GM21723 (cell line): ENCODE data around the gene MYH11.
"Not testable (repeated sequence)": the region's sequence is repeated elsewhere in the genome, so short reads cannot be mapped to it uniquely, and the experiment has no call there.

Experiments
- ATAC-seq: cut with Tn5 transposase; IDR thresholded peaks from one replicate; pipeline ENCODE4 v1.9.1; 2021; ENCODE audit warnings: mild to moderate bottlenecking, moderate library complexity; ENCODE audit not compliant: unreplicated experiment

The MYH11 gene

DNA sequence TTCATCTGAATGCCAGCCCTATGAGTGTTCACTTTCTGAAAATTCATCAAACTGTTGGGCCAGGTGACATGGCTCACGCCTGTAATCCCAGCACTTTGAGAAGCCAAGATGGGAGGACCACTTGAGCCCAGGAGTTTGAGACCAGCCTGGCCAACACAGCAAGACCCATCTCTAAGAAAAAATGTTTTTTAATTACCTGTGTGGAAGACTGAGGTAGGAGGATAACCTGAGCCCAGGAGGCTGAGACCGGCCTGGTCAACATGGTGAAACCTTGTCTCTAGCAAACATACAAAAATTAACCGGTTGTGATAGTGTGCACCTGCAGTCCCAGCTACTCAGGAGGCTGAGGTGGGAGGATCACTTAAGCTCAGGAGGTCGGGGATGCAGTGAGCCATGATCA is 10.3 kb downstream of the MYH11 start:
- ATAC-seq, result no peak

DNA sequence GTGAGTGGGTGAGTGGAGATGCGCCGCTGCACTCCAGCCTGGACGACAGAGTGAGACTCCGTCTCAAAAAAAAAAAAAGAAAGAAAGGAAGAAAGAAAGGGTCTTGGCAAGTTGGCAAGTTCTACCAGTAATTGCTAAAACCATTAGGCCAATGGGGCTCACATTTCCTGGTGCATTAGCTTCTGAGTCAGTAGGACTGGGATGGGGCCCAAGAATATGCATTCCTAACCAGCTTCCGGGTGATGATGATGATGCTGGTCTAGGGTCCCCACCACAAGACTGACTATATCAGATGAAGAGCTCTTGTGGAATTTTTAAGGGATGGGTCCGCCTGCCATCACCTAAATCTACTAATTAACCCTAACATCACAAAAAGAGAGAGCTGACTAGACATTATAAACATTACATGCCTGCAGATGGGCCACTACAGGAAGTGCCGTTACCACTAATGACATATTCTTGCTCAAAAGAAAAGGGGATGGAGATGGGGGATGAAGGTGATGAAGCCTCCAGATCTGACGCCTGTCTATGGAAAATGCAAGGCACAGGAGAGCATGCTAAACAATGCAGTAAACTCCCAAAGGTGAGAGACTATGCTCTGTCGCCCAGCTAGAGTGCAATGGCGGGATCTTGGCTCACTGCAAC is 13.1 kb downstream of the MYH11 start:
- ATAC-seq, result no peak

DNA sequence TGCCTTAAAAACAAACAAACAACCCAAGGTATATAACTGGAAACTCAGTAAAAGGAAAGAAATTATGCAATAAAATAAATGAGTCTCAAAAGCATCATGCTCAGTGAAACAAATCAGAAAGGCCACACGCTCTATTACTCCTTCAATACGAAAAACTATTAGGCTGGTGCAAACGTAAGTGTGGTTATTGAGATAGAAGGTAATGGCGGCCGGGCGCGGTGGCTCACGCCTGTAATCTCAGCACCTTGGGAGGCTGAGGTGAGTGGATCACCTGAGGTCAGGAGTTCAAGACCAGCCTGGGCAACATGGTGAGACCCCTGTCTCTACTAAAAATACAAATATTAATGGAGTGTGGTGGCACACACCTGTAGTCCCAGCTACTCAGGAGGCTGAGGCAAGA is 17.6 kb downstream of the MYH11 start:
- ATAC-seq, result not testable (repeated sequence)

DNA sequence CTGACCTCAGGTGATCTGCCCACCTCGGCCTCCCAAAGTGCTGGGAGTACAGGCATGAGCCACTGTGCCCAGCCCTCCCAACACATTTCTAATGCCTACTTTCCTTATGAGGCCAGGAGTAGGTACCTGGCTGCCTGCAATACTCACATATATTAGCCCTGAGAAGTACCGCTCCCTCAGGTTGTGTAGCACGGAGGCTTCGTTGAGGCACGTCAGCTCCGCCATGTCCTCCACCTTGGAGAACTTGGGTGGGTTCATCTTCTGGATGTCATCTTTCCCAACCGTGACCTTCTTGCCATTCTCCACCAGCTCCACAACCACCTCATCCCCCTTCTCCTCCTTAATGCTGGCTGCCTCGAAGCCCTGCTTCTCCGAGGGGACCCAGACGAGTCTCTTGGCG is 19.1 kb downstream of the MYH11 start:
- no peak for ATAC-seq

DNA sequence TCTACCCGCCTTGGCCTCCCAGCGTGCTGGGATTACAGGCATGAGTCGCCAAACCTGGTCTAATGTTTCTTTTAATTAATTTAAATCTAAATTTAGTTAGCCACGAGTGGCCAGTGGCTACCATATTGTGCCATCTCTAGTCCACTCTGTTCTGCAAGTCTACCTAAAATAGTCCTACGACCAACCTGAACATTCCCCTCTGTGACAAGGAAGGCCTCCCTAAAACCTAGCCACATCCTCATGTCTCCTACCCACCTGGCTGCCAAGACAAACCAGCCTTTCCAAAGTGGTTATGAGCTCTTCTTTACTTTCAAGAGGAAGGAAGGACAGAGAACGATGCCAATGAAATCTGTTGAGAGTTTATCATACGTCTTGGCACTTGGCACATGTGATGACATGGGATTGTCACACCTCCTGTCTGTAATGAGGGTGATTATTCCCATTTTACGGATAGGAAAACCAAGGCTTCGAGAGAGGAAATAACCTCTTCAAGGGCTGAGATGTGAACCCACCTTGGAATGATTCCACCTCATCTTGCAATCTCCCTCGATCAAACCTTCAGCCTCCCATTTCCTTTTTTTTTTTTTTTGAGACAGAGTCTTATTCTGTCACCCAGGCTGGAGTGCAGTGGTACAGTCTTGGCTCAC is 19.7 kb downstream of the MYH11 start:
- ATAC-seq, result no peak

DNA sequence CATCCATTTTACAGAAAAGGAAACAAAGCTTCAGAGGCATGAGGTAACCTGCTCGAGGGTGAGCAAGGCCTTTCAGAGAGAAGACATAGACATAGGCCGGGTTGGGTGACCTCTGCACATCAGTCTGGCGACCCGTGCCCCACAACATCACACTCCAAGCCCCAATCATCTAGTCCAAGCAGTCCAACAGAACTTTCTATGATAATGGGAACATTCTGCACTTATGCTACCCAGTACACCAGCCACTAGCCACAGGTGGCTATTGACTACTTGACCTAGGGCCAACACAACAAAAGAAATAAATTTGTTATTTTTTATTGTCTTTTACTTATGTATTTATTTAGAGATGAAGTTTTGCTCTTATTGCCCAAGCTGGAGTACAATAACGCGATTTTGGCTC is 20.8 kb downstream of the MYH11 start:
- ATAC-seq, result no peak

DNA sequence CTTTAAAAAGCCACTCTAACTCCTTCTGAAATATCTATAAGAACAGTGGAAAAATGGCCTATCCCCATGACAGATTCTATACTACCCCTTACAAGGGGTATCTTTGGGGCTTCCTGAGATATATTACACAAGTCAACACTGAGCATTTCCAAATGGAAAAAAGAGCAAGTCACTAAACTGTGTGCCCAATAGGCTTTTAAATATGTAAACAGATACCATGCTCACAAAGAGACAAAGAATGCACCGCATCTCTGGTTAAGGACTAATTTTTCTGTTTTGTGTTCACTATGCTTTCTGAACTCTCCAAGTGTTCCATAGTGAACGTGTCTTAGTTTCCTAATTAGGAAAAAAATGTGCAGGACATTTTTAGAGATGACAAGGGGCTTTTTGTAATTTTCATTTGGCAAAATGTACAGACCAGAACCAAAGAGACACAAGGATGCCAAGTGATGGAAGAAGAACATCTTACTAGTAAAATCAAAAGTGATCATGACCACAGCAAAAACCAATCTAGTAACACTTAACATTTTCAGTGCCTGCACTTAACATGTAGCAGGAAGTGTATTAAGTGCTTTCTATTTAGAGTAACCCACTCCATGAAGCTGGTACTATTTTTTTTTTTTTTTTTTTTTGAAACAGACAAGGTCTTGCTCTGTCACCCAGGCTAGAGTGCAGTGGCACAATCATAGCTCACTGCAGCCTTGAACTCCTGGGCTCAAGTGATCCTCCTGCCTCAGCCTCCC is 21.5 kb downstream of the MYH11 start:
- no peak for ATAC-seq

DNA sequence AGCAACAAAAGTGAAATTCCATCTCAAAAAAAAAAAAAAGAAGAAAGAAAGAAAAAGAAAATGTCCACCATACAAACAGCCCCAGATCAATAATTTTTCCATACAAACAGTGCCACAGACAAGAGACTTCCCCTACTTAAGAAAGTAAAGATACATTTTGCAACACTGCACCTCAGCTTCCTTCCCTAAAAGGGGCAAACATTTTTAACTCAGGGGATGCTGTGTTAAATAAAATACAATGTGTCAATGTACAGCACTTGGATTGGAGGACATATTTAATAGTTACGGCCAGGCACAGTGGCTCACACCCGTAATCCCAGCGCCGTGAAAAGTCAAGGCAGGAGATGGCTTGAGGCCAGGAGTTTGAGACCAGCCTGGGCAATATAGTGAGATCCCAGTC is 22.3 kb downstream of the MYH11 start:
- ATAC-seq, result no peak

DNA sequence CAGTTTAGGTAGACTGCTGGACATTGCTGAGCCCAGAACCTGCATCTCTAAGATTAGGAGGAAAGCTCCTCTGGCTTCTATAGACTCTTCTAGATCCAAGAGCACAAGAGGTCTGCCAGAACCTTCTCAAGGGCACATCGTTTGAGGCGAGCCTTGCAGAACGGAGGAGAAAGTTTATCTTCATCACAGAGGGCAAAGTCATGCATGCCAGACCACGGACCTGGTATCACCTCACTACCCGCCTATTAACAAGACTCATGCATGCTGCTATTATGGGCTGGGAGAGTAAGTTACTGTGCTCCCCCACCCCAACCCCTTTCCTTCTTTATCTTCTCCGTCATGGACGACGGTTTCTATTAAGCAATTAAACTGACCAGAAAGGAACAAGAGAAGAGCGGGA is 23.3 kb downstream of the MYH11 start:
- no peak for ATAC-seq

DNA sequence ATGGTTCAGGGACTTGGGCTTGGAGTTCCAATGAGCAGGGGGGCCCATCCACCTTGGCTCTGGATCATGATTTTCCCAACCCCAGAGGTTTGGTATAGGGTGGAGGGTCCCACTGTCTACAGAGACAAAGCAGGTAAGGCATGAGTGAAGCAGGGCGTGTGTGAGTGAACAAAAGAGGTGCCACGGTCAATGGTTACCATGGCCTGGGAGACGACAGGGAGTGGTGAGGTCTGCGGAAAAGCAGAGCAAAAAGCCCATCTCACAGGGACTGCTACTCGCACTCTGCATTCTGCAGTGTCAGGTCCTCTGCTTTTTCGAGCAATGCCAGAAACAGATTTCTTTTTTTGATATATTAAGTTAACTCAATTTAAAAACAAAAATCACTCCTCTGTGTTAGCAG is 24.6 kb downstream of the MYH11 start:
- no peak for ATAC-seq

DNA sequence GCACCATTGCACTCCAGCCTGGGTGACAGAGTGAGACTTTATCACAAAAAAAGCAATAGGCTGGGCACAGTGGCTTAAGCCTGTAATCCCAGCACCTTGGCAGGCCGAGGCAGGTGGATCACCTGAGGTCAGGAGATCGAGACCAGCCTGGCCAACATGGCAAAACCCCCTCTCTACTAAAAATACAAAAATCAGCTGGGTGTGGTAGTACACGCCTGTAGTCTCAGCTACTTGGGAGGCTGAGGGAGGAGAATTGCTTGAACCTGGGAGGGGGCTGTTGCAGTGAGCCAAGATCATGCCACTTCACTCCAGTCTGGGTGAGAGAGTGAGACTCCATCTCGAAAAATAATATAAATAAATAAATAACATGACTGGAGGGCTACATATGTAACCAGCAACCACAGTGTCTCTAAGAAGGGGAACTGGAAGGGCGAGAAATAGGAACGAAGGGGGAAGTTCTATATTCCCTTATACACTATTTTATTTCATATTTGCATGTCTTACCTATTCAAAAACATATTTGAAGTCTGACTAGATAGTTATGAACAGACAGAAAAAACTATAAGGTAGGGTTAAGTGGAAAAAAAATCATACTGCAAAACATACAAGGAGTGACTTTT is 25.9 kb downstream of the MYH11 start:
- ATAC-seq, result no peak

DNA sequence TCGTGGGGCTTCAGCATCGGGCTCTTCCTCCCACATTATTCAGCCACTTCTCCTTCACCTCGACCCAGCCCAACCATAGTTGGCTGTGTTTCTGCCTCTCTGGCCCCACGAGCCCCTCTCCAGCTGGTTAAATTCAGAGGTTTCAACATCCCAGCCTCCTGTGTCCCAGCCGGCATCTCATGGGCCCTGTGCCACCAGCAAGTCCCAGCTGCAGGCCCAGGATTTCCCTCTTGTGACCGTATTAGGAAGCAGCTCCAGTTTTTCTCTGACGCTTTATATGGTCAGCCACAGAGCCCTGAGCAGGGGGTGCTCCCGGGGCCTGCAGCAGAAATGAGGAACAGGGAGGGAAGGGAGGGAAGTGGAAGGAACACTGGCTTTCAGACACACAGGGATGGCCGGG is 27.4 kb downstream of the MYH11 start:
- no peak for ATAC-seq

DNA sequence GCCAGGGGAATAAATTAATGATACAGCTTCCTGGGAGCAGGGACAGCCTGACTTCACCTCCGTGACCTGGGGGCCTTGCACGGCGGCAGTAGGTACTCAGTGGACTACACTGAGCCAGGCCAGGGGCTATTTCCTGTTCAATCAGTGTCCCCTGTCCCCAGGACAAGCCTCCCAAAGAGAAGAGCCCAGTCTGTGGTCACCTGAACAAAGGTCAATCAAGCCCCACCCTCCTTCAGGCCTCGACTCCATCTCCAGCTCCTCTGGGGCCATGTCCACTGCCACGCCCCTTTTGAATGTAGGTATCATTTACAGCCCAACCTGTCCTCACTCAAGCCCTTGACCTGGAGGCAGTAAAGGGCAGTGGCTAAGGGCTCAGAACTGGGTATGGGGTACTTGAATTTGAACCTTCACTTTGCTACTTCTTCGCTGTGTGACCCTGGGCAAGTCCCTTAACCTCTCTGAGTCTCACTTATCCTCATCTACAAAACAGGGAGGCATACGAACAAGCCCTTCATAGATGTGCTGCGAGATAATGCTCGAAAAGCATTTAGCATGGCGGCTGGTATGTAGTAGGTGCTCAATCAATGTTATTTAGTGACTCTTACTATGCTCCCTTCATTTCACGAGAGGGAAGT is 29.0 kb downstream of the MYH11 start:
- no peak for ATAC-seq

DNA sequence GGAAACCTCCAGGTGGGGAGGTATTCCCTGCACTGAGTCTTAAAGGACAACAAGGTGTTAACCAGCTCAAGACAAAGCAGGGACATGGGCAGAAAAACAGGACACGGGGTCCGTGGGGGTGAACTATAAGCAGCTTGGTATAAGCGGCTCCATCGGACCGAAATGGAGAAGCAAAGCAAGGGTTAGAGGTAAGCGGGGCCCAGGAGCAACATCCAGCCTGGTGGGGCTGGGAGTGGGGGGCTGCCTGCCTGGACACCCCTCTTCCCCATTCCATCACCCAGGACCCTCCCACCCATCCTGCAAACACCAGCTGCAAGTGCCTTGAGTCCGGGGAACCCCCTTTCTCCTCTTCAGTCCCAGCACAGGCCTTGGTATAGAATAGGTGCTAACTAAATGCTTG is 29.5 kb downstream of the MYH11 start:
- no peak for ATAC-seq

DNA sequence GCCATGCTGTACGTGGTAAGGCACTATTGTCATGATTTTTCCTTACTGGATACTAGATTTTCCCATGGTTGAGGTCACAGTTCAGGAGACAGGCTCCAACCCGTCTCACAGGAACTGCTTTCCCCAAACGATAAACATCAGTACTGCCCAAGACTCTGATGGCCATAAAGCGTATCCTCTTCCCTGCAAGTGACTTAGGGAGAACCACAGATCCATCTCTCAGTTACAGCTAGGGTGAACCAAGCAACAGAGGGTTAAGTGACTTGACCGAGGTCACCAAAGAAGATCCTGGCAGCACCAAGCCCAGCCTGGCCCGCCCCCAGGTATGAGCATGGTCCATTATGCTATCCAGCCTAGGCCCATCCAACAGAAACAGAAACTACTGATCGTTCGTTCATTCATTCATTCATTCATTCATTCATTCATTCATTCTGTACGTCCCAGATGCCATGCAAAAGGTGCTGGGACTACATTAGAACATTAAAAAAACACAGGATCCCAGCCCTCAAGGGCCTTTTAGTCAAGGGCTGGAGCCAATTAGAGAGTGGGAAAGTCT is 31.0 kb downstream of the MYH11 start:
- no peak for ATAC-seq

DNA sequence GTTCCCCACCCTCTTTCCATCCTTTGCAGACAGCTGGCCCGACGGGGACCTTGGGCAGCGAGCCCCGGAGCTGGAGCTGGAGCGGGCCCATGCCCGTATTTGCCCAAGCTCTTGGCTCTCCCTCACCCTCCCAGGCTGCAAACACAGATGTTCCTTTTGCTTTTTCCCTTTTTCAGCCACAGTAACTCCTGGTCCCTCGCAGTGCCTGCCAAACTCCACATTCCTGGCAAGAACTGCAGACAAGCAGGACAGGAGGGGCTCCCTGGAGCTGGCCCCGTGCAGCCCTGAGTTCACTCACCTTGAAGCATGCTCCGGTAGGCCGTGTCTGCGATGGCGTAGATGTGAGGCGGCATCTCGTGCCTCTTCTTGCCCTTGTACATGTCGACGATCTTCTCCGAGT is 33.9 kb downstream of the MYH11 start:
- no peak for ATAC-seq

DNA sequence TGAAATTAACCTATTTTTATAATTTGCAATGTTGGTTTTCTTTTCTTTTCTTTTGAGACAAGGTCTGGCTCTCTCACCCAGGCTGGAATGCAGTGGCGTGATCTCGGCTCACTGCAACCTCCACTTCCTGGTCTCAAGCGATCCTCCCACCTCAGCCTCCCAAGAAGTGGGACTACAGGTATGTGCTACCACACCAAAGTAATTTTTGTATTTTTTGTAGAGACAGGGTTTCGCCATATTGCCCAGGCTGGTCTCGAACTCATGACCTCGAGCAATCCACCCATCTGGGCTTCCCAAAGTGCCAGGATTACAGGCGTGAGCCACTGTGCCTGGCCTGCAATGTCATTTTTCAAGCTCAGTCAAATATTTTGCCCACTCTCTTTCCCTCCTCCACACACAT is 36.0 kb downstream of the MYH11 start:
- ATAC-seq, result no peak

DNA sequence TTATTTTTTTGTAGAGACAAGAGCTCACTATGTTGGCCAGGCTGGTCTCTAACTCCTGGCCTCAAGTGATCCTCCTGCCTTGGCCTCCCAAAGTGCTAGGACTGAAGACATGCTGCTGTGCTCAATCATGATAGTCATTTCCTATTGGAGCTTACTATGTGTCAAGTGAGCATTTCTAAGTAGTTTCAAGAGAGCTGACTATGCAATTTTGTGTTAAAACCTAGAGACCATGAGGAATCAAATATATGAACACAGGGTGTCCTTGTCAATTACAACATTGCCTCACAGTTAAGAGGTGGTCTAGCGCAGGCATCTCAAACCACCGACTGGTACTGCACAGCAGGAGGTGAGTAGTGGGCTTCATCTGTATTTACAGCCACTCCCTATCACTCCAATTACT is 37.8 kb downstream of the MYH11 start:
- ATAC-seq, result no peak

DNA sequence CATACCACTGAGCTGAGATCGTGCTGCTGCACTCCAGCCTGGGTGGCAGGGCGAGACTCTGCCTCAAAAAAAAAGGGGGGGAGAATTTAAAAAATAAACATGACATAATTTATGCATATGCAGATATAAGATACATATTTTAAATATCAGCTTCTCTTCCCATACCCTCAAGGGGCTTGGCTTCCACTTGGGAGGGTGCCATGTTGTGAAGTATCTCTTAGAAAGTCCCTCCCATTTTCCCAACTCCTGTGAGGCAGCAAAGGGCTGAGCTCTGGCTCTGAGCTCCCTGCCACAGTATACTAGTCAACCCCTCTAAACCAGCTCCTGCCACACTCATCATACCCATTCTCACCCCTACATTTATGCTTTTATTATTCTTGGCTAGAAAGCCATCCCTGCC is 39.4 kb downstream of the MYH11 start:
- no peak for ATAC-seq

DNA sequence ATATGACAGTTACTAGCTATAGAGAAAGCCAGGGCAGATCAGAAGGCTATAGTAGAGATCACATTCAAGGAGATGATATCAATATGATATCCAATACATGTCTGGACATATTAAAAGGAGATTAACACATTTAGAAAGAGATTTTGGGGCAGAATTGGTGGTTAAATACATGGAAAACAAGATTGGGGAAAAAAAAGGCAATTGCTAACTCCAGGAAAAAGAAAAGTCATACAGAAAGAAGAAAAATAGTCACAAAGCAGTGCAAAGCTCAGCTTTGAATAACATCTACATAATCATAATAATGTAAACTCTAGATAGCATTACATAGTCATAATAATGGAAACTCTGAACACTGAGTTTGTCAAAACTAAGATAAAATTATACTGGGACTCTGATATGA is 40.6 kb downstream of the MYH11 start:
- no peak for ATAC-seq

DNA sequence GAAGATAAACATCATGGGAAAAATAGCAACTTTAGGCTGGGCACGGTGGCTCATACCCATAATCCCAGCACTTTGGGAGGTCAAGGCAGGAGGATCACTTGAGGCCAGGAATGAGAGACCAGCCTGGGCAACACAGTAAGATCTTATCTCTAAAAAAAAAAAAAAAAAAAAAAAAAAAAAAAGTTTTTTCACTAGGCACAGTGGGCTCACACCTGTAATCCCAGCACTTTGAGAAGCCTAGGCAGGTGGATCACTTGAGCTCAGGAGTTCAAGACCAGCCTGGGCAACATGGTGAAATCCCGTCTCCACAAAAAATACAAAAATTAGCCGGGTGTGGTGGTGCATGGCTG is 44.5 kb downstream of the MYH11 start:
- ATAC-seq, result not testable (repeated sequence)
